Measurements from ENCODE around the gene S100A5. TPM values are rescaled to one million over a fixed set of nuclear protein-coding genes. Genes with fewer than 3 reads are reported as not detected.

S100A5 gene
- total RNA-seq, 1 experiment from 2014 or later, result 6.0 TPM

GRCh38 chr1:153543736-153544135, 3.0 kb upstream of the S100A5 start:
- Histone ChIP-seq H3K9me2 (ENCODE audit: insufficient read depth) (no peaks in the 10 kb centered on the region), H2AFZ (ENCODE audit: low read depth, low read length, poor library complexity, severe bottlenecking) (no peak overlapping the region), H3K36me3 (ENCODE audit: control insufficient read depth in 1 of 2, insufficient read depth in 2 of 2, low read length in 2 of 2) (no peaks in the 10 kb centered on the region), H4K20me1 (ENCODE audit: insufficient read depth) (no peaks in the 10 kb centered on the region), H3K9ac (ENCODE audit: low read length) (peak overlapping the region; percentile 81; the same call in 1 of the 2 replicates), H3K9me3 (ENCODE audit: control insufficient read depth in 1 of 2, insufficient read depth in 1 of 2, low read depth in 1 of 2, low read length in 2 of 2) (no peaks in the 10 kb centered on the region), H3K27me3 (ENCODE audit: insufficient read depth, low read length) (no peaks in the 10 kb centered on the region), H3K4me2 (ENCODE audit: low read length) (peak overlapping the region; percentile 77), H3K4me1 (ENCODE audit: control insufficient read depth in 1 of 2, insufficient read depth in 2 of 2, low read length in 2 of 2) (peaks cover 92 to 97% of the 10 kb centered on the region in 2 experiments), H3K79me2 (ENCODE audit: insufficient read depth, low read length) (peaks cover 14% of the 10 kb centered on the region; the same call in 1 of the 2 replicates), H3K4me3 (replicated peaks in 1 of 2; ENCODE audit: low read depth in 1 of 2, low read length in 2 of 2) (0 out of 4 replicates have a peak overlapping the region, but pooled peaks of 1 of the 2 experiments have one; percentile 50), H3K27ac (ENCODE audit: low read depth, low read length) (peak overlapping the region; percentile 97)
- intact Hi-C loops (cut with micrococcal nuclease), result no loop called here
- RAD21 ChIA-PET (ENCODE audit: low non-redundant PET in 1 of 2, low total read pairs in 2 of 2, uncharacterized antibody in 2 of 2, unreplicated experiment in 2 of 2), result no interaction called here
- CTCF ChIA-PET, result interaction anchor here (1.0 to 2.0 kb wide), 2 partner anchors 8 to 29 kb away, joined by 3 to 7 read pairs; partner anchors contain the start of gene S100A6
- peak; percentile 27; the same call in 1 of the 2 replicates for TF ChIP-seq POLR2AphosphoS5 (IDR thresholded peaks at IDR 0.05; ENCODE audit: low read depth, low read length)
- no peak for TF ChIP-seq REST (IDR thresholded peaks at IDR 0.05; ENCODE audit: low read depth)
- POLR2A ChIA-PET, result interaction anchor here (1.4 to 5.6 kb wide), 5 partner anchors 10 to 90 kb away, joined by 3 to 67 read pairs (median 7); partner anchors contain the start of genes CHTOP, S100A2 and S100A6
- ATAC-seq, result no peak
- BruUV-seq (replicated peaks), result no TSS peak
- DNase-seq (ENCODE audit: low read depth, low spot score), result no peak
